CD4-positive, alpha-beta T cell (primary cell): ENCODE data around the gene SMARCD1. TPM values are rescaled to one million over a fixed set of nuclear protein-coding genes. Genes with fewer than 3 reads are reported as not detected.

Source experiments
- ATAC-seq: fragments of 200-7000 bp; cut with Tn5 transposase; one replicate; pipeline ENCODE4 v1.10.0; 2022; ENCODE audit warnings: mild to moderate bottlenecking; ENCODE audit not compliant: poor library complexity
- CTCF ChIA-PET: fragments of 350-600 bp; sonication (Branson Sonifier 250); formaldehyde crosslinking; loops from one replicate; lab custom pipeline; 2021; ENCODE audit warnings: antibody characterized with exemption, inconsistent platforms; lab: Charles Lee
- POLR2A ChIA-PET: fragments of 350-600 bp; sonication (Branson Sonifier 250); formaldehyde crosslinking; loops from one replicate; lab custom pipeline; 2021; ENCODE audit warnings: antibody characterized with exemption, inconsistent platforms; lab: Charles Lee
- DNase-seq, 14 experiments: peaks; one replicate each; pipeline ENCODE4 v3.0.0-alpha.2; 2013 to 2020; ENCODE audit warnings: mixed read lengths in 2 of 14
- H3K27ac ChIP-seq, 2 donors: one replicate each; pipeline versions ENCODE4 v1.5.1 to v1.7.0; 2013; ENCODE audit warnings: low read length in 2 of 2, low read depth in 1 of 2, mild to moderate bottlenecking in 1 of 2
- H3K27me3 ChIP-seq, 2 experiments: 1 replicate in 1 of 2; 2 replicates in 1 of 2; pipeline versions ENCODE4 v1.6.1 to v1.7.0; 2013; ENCODE audit warnings: low read length in 2 of 2, control low read depth in 1 of 2, mild to moderate bottlenecking in 1 of 2, moderate library complexity in 1 of 2; ENCODE audit not compliant: insufficient read depth in 2 of 2, control insufficient read depth in 1 of 2
- H3K36me3 ChIP-seq: one replicate; pipeline ENCODE4 v1.6.1; 2013; ENCODE audit warnings: low read length, control low read depth; ENCODE audit not compliant: insufficient read depth
- H3K4me1 ChIP-seq: one replicate; pipeline ENCODE4 v1.6.1; 2013; ENCODE audit warnings: low read length, control low read depth; ENCODE audit not compliant: insufficient read depth
- H3K4me3 ChIP-seq: one replicate; pipeline ENCODE4 v1.5.1; 2013; ENCODE audit warnings: mild to moderate bottlenecking, low read length, moderate library complexity
- H3K9me3 ChIP-seq, 2 experiments: 1 replicate in 1 of 2; 2 replicates in 1 of 2; pipeline versions ENCODE4 v1.6.1 to v1.7.0; 2013; ENCODE audit warnings: low read length in 2 of 2, mild to moderate bottlenecking in 2 of 2, control low read depth in 1 of 2, moderate library complexity in 1 of 2; ENCODE audit not compliant: control insufficient read depth in 1 of 2, insufficient read depth in 1 of 2
- H3K27ac Mint-ChIP-seq: one replicate; pipeline ENCODE4 v1.8.0; 2020; ENCODE audit warnings: mixed read lengths
- H3K27me3 Mint-ChIP-seq: one replicate; pipeline ENCODE4 v1.8.0; 2021; ENCODE audit warnings: mixed read lengths
- H3K36me3 Mint-ChIP-seq: one replicate; pipeline ENCODE4 v1.8.0; 2021; ENCODE audit warnings: low read depth, mixed read lengths
- H3K4me1 Mint-ChIP-seq: one replicate; pipeline ENCODE4 v1.8.0; 2021; ENCODE audit warnings: low read depth, mixed read lengths
- H3K4me3 Mint-ChIP-seq: one replicate; pipeline ENCODE4 v1.8.0; 2020; ENCODE audit warnings: mild to moderate bottlenecking, mixed read lengths
- H3K9me3 Mint-ChIP-seq: one replicate; pipeline ENCODE4 v1.8.0; 2020; ENCODE audit warnings: mixed read lengths
- CTCF ChIP-seq: fragments of 200-600 bp; IDR thresholded peaks from one replicate; pipeline ENCODE4 v1.8.0; 2022; ENCODE audit warnings: antibody characterized with exemption, mild to moderate bottlenecking
- intact Hi-C, 2 experiments: fragments of 100-400 bp; cut with DNase I in 1 of 2; cut with micrococcal nuclease in 1 of 2; formaldehyde crosslinking; loops; one replicate each; pipeline versions ENCODE4 v1.15.1 to v1.9.0; 2023 to 2025; cut with DNase I, micrococcal nuclease
- polyA plus RNA-seq, 2 donors: library from polyadenylated mRNA; unstranded; fragments of 120-200 nt; gene quantifications; one replicate each; pipeline ENCODE4 v1.2.1, GENCODE V29; 2013
- total RNA-seq, 174 experiments: library from RNA in 2 of 174; stranded (reverse) in 2 of 174; gene quantifications; one replicate each; pipeline ENCODE4 v1.2.3 and lab custom pipeline; 2021 to 2026

SMARCD1 gene
- total RNA-seq: 10 to 100 TPM; 78.9 to 80.0 TPM
- 65.6 TPM for polyA plus RNA-seq (2013, experiment 1 of 2)
- 61.4 TPM for polyA plus RNA-seq (2013, experiment 2 of 2)
- 46.5 to 109 (median 72.9) reads per million in 172 experiments for total RNA-seq (lab: John Stamatoyannopoulos, UW)

- intact Hi-C loops: loop anchor here (1.0 to 10.0 kb wide), 5 partner anchors 26 to 680 kb away; partner anchors contain the start of genes ATF1 (in 1 of the 2), LIMA1 (in 1 of the 2) and RACGAP1 (in 1 of the 2)
- peak within 1 kb of the TSS; percentile 82 to 95 for H3K27ac ChIP-seq
- Mint-ChIP-seq H3K27me3 (no peaks in the 10 kb centered on the region), H3K27ac (peak within 1 kb of the TSS; percentile 99), H3K9me3 (no peaks in the 10 kb centered on the region), H3K4me1 (peaks cover 43% of the 10 kb centered on the region), H3K4me3 (peak within 1 kb of the TSS; percentile 96), H3K36me3 (peaks cover 46% of the 10 kb centered on the region)
- DNase-seq (peak; percentile 70 to 93 (median 84)), ATAC-seq (peak; percentile 83)
- peaks cover 33% of the 10 kb centered on the region for H3K36me3 ChIP-seq
- H3K4me1 ChIP-seq: peaks cover 21% of the 10 kb centered on the region
- TF ChIP-seq CTCF: peak; percentile 45
- no peaks in the 10 kb centered on the region for H3K27me3 ChIP-seq
- ChIA-PET CTCF (interaction anchor here (0.5 to 4.5 kb wide), 22 partner anchors 9 to 462 kb away, joined by 3 to 83 read pairs (median 3); partner anchors contain the start of genes CERS5, COX14, PRPF40B and RACGAP1), POLR2A (interaction anchor here (0.6 to 4.6 kb wide), 22 partner anchors 11 to 850 kb away, joined by 3 to 127 read pairs (median 4); partner anchors contain the start of genes ATF1, CERS5, COX14 and LIMA1)
- no peaks in the 10 kb centered on the region for H3K9me3 ChIP-seq
- H3K4me3 ChIP-seq: peak within 1 kb of the TSS; percentile 95
Measured at GRCh38 chr12:50084775-50085614, at the start of gene SMARCD1. Gene SMARCD1 (plus strand): TSS chr12:50085342. CDS start chr12:50085370, 28 bp downstream.

GRCh38 chr12:50038336-50038735, 46.8 kb upstream of the SMARCD1 start:
- H3K27me3 Mint-ChIP-seq: peaks cover 23% of the 10 kb centered on the region
- DNase-seq (no peak), ATAC-seq (no peak)
- no peaks in the 10 kb centered on the region for H3K36me3 Mint-ChIP-seq
- POLR2A ChIA-PET: no interaction called here
- H3K4me1 Mint-ChIP-seq: no peaks in the 10 kb centered on the region
- H3K27ac ChIP-seq: no peak overlapping the region
- intact Hi-C loops: loop anchor here in 1 of 2 experiments (2.0 kb wide), 1 partner anchor 16 kb away; no protein-coding TSS in a partner anchor
- H3K36me3 ChIP-seq: no peaks in the 10 kb centered on the region
- no peaks in the 10 kb centered on the region for H3K9me3 Mint-ChIP-seq
- no peak for TF ChIP-seq CTCF
- H3K27me3 ChIP-seq: peaks cover 0 to 3% of the 10 kb centered on the region in 2 experiments
- no peaks in the 10 kb centered on the region for H3K9me3 ChIP-seq
- no peak overlapping the region for H3K4me3 Mint-ChIP-seq
- H3K4me3 ChIP-seq: no peak overlapping the region
- CTCF ChIA-PET: interaction anchor here (0.6 to 2.4 kb wide), 7 partner anchors 12 to 73 kb away, joined by 3 to 19 read pairs (median 8); partner anchors contain the start of genes ASIC1, COX14 and RACGAP1
- H3K27ac Mint-ChIP-seq: no peak overlapping the region
- no peaks in the 10 kb centered on the region for H3K4me1 ChIP-seq

GRCh38 chr12:50039151-50039835, 45.8 kb upstream of the SMARCD1 start:
- no peaks in the 10 kb centered on the region for H3K4me1 ChIP-seq
- intact Hi-C loops: loop anchor here (1.0 to 2.0 kb wide), 3 partner anchors 16 to 31 kb away; no protein-coding TSS in a partner anchor
- ATAC-seq (peak; percentile 73), DNase-seq (peak; percentile 68 to 89 (median 79))
- Mint-ChIP-seq H3K4me1 (no peaks in the 10 kb centered on the region), H3K36me3 (no peaks in the 10 kb centered on the region), H3K9me3 (no peaks in the 10 kb centered on the region), H3K4me3 (no peak overlapping the region), H3K27ac (no peak overlapping the region), H3K27me3 (peaks cover 16% of the 10 kb centered on the region)
- H3K27me3 ChIP-seq: peaks cover 0 to 3% of the 10 kb centered on the region in 2 experiments
- ChIA-PET POLR2A (interaction anchor here (0.8 to 1.2 kb wide), 2 partner anchors 73 to 298 kb away, joined by 3 read pairs; partner anchors contain the start of genes COX14 and TMBIM6), CTCF (interaction anchor here (0.9 to 2.4 kb wide), 19 partner anchors 9 to 90 kb away, joined by 3 to 19 read pairs (median 5); partner anchors contain the start of genes ASIC1, COX14 and RACGAP1)
- no peak overlapping the region for H3K27ac ChIP-seq
- no peaks in the 10 kb centered on the region for H3K9me3 ChIP-seq
- no peak overlapping the region for H3K4me3 ChIP-seq
- no peaks in the 10 kb centered on the region for H3K36me3 ChIP-seq
- peak; percentile 87 for TF ChIP-seq CTCF
